ENCODE results near the gene SPRR2B. TPM values are rescaled to one million over a fixed set of nuclear protein-coding genes. Genes with fewer than 3 reads are reported as not detected.
"Not testable (repeated sequence)": the region's sequence is repeated elsewhere in the genome, so short reads cannot be mapped to it uniquely, and the experiment has no call there.

SPRR2B gene
- polyA plus RNA-seq, 1 donor from 2014 or later, result not detected

DNA sequence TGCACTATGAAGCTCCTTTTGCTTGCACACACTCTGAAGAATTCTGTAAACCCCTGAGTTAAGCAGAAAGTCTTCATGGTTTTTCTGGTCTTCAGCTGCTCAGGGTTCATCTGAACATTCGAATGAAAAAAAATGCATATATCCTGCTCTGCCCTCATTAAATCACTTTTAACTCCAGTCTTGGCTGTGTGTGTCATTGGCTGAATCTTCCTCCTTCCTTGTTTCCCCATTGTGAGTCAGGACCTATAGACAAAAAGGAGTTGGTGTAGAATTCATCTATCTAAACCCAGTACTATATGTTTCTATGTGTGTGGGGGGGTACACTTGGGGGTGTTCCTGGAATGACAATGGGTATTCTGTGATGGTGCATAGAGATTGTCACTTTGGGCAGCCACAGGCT is 47.0 kb downstream of the SPRR2B start:
- Histone ChIP-seq H3K79me2 (replicated peaks; ENCODE audit: insufficient read depth, low read length) (no peaks in the 10 kb centered on the region), H3F3A (ENCODE audit: insufficient read depth, low read length, poor library complexity, severe bottlenecking) (no peaks in the 10 kb centered on the region), H3K9me3 (ENCODE audit: low read length) (no peaks in the 10 kb centered on the region), H3K27me3 (ENCODE audit: insufficient read depth, low read depth, low read length) (no peaks in the 10 kb centered on the region), H3K4me2 (ENCODE audit: low read length) (no peak overlapping the region), H3K9ac (ENCODE audit: low read length) (no peak overlapping the region), H3K27ac (ENCODE audit: low read length) (no peak overlapping the region), H3K36me3 (ENCODE audit: insufficient read depth, low read length) (no peaks in the 10 kb centered on the region), H3K9me2 (ENCODE audit: insufficient read depth, low read length) (no peaks in the 10 kb centered on the region), H3K4me3 (ENCODE audit: low read length) (no peak overlapping the region), H4K20me1 (ENCODE audit: insufficient read depth) (no peaks in the 10 kb centered on the region), H2AFZ (ENCODE audit: low read depth, low read length) (no peak overlapping the region)
- TF ChIP-seq EZH2 (IDR thresholded peaks at IDR 0.05; ENCODE audit: borderline replicate concordance, insufficient read depth, low read length, poor library complexity, severe bottlenecking), result no peak
- no peak for TF ChIP-seq RAD21 (conservative IDR thresholded peaks at IDR 0.05)
- no peak for TF ChIP-seq MXI1 (conservative IDR thresholded peaks at IDR 0.05; ENCODE audit: poor library complexity, severe bottlenecking)
- TF ChIP-seq POLR2AphosphoS5 (IDR thresholded peaks at IDR 0.05), result no peak
- TF ChIP-seq EP300 (conservative IDR thresholded peaks at IDR 0.05; ENCODE audit: poor library complexity, severe bottlenecking), result no peak
- TF ChIP-seq SMC3 (conservative IDR thresholded peaks at IDR 0.05; ENCODE audit: poor library complexity), result no peak
- TF ChIP-seq, protein P1, sequence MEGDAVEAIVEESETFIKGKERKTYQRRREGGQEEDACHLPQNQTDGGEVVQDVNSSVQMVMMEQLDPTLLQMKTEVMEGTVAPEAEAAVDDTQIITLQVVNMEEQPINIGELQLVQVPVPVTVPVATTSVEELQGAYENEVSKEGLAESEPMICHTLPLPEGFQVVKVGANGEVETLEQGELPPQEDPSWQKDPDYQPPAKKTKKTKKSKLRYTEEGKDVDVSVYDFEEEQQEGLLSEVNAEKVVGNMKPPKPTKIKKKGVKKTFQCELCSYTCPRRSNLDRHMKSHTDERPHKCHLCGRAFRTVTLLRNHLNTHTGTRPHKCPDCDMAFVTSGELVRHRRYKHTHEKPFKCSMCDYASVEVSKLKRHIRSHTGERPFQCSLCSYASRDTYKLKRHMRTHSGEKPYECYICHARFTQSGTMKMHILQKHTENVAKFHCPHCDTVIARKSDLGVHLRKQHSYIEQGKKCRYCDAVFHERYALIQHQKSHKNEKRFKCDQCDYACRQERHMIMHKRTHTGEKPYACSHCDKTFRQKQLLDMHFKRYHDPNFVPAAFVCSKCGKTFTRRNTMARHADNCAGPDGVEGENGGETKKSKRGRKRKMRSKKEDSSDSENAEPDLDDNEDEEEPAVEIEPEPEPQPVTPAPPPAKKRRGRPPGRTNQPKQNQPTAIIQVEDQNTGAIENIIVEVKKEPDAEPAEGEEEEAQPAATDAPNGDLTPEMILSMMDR (IDR thresholded peaks at IDR 0.05; ENCODE audit: poor library complexity, severe bottlenecking), result no peak
- TF ChIP-seq TAF1 (IDR thresholded peaks at IDR 0.05; ENCODE audit: low read depth), result no peak

DNA sequence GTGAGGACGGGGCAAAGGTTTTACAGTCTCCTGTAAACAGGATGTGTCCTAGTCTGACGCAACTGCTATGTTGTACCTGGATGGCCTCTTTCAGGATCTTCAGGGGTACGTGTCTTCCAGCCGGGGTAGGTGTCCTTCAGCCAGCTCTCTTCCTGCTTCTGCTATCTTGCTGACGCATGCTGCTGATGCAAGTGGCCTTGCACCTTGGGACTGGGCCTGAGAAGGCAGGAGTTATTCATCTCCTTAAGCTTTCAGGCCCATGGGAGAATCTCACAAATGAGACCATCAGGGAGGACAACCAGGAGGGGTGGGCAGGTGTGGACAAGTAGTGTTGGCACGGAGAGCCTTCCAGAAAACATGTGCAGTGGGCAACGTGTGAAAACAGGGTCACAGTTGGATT is 48.3 kb downstream of the SPRR2B start:
- Histone ChIP-seq H2AFZ (ENCODE audit: low read depth, low read length) (no peak overlapping the region), H4K20me1 (ENCODE audit: insufficient read depth) (no peaks in the 10 kb centered on the region), H3K36me3 (ENCODE audit: insufficient read depth, low read length) (no peaks in the 10 kb centered on the region), H3K9ac (ENCODE audit: low read length) (no peak overlapping the region), H3K27ac (ENCODE audit: low read length) (no peak overlapping the region), H3F3A (ENCODE audit: insufficient read depth, low read length, poor library complexity, severe bottlenecking) (no peaks in the 10 kb centered on the region), H3K79me2 (replicated peaks; ENCODE audit: insufficient read depth, low read length) (no peaks in the 10 kb centered on the region), H3K4me3 (ENCODE audit: low read length) (no peak overlapping the region), H3K27me3 (ENCODE audit: insufficient read depth, low read depth, low read length) (no peaks in the 10 kb centered on the region), H3K9me3 (ENCODE audit: low read length) (no peaks in the 10 kb centered on the region), H3K9me2 (ENCODE audit: insufficient read depth, low read length) (no peaks in the 10 kb centered on the region), H3K4me2 (ENCODE audit: low read length) (no peak overlapping the region)
- no peak for TF ChIP-seq MXI1 (conservative IDR thresholded peaks at IDR 0.05; ENCODE audit: poor library complexity, severe bottlenecking)
- TF ChIP-seq EP300 (conservative IDR thresholded peaks at IDR 0.05; ENCODE audit: poor library complexity, severe bottlenecking), result no peak
- TF ChIP-seq, protein P2, sequence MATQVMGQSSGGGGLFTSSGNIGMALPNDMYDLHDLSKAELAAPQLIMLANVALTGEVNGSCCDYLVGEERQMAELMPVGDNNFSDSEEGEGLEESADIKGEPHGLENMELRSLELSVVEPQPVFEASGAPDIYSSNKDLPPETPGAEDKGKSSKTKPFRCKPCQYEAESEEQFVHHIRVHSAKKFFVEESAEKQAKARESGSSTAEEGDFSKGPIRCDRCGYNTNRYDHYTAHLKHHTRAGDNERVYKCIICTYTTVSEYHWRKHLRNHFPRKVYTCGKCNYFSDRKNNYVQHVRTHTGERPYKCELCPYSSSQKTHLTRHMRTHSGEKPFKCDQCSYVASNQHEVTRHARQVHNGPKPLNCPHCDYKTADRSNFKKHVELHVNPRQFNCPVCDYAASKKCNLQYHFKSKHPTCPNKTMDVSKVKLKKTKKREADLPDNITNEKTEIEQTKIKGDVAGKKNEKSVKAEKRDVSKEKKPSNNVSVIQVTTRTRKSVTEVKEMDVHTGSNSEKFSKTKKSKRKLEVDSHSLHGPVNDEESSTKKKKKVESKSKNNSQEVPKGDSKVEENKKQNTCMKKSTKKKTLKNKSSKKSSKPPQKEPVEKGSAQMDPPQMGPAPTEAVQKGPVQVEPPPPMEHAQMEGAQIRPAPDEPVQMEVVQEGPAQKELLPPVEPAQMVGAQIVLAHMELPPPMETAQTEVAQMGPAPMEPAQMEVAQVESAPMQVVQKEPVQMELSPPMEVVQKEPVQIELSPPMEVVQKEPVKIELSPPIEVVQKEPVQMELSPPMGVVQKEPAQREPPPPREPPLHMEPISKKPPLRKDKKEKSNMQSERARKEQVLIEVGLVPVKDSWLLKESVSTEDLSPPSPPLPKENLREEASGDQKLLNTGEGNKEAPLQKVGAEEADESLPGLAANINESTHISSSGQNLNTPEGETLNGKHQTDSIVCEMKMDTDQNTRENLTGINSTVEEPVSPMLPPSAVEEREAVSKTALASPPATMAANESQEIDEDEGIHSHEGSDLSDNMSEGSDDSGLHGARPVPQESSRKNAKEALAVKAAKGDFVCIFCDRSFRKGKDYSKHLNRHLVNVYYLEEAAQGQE (IDR thresholded peaks at IDR 0.05; ENCODE audit: borderline replicate concordance), result no peak
- TF ChIP-seq, protein P1 (IDR thresholded peaks at IDR 0.05; ENCODE audit: poor library complexity, severe bottlenecking), result no peak
- TF ChIP-seq SMC3 (conservative IDR thresholded peaks at IDR 0.05; ENCODE audit: poor library complexity), result no peak
- no peak for TF ChIP-seq RAD21 (conservative IDR thresholded peaks at IDR 0.05)
- no peak for TF ChIP-seq POLR2AphosphoS5 (IDR thresholded peaks at IDR 0.05)
- no peak for TF ChIP-seq EZH2 (IDR thresholded peaks at IDR 0.05; ENCODE audit: borderline replicate concordance, insufficient read depth, low read length, poor library complexity, severe bottlenecking)
- no peak for TF ChIP-seq TAF1 (IDR thresholded peaks at IDR 0.05; ENCODE audit: low read depth)

DNA sequence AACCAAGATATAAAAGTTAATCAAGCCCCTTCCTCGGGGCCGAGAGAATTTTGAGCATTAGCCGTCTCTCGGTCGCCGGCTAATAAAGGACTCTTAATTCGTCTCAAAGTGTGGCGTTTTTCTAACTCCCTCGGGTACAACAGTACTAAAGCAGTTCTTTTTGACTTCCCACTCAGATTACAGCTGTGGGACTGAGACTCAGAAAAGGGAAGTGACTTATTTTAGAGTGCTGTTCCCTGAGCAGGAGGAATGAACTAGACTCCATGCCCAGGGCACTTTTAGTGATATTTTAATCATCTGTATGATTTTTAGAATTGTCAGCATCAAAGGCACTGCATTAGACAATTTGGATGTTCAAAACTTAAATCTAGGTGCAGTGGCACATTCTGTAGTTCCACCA is 49.1 kb downstream of the SPRR2B start:
- H3K79me2 ChIP-seq (replicated peaks; ENCODE audit: insufficient read depth, low read length); H3K27ac ChIP-seq (ENCODE audit: low read length); H3K4me2 ChIP-seq (ENCODE audit: low read length); H3K9me3 ChIP-seq (ENCODE audit: low read length); H3F3A ChIP-seq (ENCODE audit: insufficient read depth, low read length, poor library complexity, severe bottlenecking); H3K9me2 ChIP-seq (ENCODE audit: insufficient read depth, low read length); H3K27me3 ChIP-seq (ENCODE audit: insufficient read depth, low read depth, low read length); H2AFZ ChIP-seq (ENCODE audit: low read depth, low read length); H3K36me3 ChIP-seq (ENCODE audit: insufficient read depth, low read length); H3K9ac ChIP-seq (ENCODE audit: low read length); H3K4me3 ChIP-seq (ENCODE audit: low read length); H4K20me1 ChIP-seq (ENCODE audit: insufficient read depth): not testable (repeated sequence)

DNA sequence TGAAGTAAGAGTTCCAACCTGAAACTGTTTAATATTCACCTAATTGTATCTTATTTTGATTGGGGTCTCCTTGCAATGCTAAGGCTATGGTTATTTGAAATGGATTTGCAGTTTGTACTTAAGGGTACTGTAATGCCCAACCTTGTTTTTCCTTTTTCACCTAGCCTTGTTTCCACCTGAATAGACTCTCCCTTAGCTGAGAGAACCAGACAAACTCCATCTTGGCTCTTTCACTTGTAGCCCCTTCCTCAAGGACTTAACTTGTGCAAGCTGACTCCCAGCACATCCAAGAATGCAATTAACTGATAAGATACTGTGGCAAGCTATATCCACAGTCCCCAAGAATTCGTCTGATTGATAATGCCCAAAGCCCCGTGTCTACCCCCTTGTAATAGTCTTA is 49.6 kb downstream of the SPRR2B start:
- not testable (repeated sequence) for H3K79me2 ChIP-seq (replicated peaks; ENCODE audit: insufficient read depth, low read length); H3K27me3 ChIP-seq (ENCODE audit: insufficient read depth, low read depth, low read length); H3K4me2 ChIP-seq (ENCODE audit: low read length); H4K20me1 ChIP-seq (ENCODE audit: insufficient read depth); H3K36me3 ChIP-seq (ENCODE audit: insufficient read depth, low read length); H3K4me3 ChIP-seq (ENCODE audit: low read length); H3K9me3 ChIP-seq (ENCODE audit: low read length); H3K9ac ChIP-seq (ENCODE audit: low read length); H2AFZ ChIP-seq (ENCODE audit: low read depth, low read length); H3K9me2 ChIP-seq (ENCODE audit: insufficient read depth, low read length); H3F3A ChIP-seq (ENCODE audit: insufficient read depth, low read length, poor library complexity, severe bottlenecking); H3K27ac ChIP-seq (ENCODE audit: low read length)
